ENCODE measurements around the gene NMUR2.

The NMUR2 gene

DNA sequence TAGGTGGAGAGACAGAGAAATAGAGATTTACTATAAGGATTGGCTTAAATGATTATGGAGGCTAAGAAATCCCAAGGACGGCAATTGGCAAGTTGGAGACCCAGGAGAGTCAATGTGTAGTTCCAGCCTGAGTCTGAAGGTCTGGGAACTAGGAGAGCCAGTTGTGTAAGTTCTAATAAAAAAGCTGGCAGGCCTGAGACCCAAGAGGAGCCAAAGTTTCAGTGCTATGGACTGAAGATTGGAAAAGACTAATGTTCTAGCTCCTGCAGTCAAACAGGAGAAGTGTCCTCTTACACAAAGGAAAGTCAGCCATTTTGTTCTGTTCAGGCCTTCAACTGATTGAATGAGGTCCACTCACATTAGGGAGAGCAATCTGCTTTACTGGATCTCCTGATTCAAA, 50.0 kb downstream of the NMUR2 start:
- TF ChIP-seq, protein P1, sequence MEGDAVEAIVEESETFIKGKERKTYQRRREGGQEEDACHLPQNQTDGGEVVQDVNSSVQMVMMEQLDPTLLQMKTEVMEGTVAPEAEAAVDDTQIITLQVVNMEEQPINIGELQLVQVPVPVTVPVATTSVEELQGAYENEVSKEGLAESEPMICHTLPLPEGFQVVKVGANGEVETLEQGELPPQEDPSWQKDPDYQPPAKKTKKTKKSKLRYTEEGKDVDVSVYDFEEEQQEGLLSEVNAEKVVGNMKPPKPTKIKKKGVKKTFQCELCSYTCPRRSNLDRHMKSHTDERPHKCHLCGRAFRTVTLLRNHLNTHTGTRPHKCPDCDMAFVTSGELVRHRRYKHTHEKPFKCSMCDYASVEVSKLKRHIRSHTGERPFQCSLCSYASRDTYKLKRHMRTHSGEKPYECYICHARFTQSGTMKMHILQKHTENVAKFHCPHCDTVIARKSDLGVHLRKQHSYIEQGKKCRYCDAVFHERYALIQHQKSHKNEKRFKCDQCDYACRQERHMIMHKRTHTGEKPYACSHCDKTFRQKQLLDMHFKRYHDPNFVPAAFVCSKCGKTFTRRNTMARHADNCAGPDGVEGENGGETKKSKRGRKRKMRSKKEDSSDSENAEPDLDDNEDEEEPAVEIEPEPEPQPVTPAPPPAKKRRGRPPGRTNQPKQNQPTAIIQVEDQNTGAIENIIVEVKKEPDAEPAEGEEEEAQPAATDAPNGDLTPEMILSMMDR (IDR thresholded peaks at IDR 0.05), result no peak

DNA sequence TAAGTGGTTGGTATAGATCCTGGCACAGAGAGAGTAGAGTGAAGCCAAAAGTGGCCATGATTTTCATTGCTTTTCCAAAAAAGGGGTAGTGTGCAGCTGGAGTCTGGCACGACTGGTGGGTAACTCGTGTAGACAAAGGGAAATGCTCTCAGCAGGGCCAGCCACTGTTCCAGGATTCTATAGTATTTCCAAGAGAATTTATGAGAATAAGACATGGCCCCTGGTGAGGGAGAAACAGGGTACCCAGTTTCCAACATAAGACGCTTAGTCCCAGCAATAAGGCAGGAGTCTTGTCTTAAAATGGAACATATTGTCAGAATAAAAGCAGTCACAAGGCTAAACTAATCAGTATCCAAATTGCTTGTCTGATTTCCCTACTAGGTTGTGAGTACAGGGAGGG, 52.1 kb downstream of the NMUR2 start:
- TF ChIP-seq, protein P1 (IDR thresholded peaks at IDR 0.05), result no peak

DNA sequence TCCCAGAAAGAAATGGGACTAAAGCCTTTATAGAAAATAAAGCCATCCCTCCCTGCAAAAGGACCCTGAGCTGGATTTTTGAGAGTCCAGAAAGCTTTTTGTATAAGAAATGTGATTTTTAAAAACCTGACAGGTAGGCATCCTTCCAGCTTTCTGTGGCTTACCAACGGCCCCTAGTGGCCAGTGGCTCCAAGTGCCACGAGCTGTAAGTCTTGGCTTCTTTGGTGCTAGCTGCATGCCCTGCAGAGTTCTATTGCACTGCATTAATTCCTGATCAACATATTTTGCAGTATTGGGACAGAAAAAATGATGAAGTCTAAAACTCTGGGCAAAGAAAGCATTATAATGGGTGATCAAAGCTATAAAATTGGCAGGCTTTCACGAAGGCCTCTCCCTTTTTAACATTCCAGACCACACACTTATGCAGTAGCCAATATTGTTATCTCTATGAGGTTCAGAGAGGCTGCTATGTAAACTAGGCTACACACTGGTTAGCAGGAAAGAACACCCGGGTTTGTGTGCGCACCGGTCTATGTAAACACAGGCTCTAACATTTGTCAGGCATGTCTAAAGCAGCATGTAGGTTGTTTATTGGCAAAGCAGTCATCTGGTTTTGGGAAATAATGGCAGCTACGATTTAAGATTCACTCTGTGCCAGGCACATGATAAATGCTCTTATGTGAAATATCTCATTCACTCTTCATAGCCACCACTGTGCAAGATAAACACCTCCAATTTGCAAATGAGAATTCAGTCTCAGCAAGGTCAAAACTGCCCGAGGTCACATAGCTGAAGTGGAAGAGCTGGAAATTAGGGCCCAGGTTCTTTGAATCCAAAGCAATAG, 55.2 kb downstream of the NMUR2 start:
- TF ChIP-seq, protein P1 (IDR thresholded peaks at IDR 0.05), result peak; percentile 89
